GM18517 (cell line): ENCODE data around the gene SORCS2.

Experiments
- ATAC-seq: cut with Tn5 transposase; IDR thresholded peaks from one replicate; pipeline ENCODE4 v1.9.1; 2021; ENCODE audit warnings: mild to moderate bottlenecking, moderate library complexity; ENCODE audit not compliant: unreplicated experiment

SORCS2 gene

GRCh38 chr4:7217474-7218321 is 25.4 kb downstream of the SORCS2 start:
- ATAC-seq = no peak

GRCh38 chr4:7218686-7219085 is 26.3 kb downstream of the SORCS2 start:
- ATAC-seq = no peak

- ATAC-seq = no peak
These were observed 30.2 kb downstream of the SORCS2 start for GRCh38 chr4:7222521-7222920.

DNA sequence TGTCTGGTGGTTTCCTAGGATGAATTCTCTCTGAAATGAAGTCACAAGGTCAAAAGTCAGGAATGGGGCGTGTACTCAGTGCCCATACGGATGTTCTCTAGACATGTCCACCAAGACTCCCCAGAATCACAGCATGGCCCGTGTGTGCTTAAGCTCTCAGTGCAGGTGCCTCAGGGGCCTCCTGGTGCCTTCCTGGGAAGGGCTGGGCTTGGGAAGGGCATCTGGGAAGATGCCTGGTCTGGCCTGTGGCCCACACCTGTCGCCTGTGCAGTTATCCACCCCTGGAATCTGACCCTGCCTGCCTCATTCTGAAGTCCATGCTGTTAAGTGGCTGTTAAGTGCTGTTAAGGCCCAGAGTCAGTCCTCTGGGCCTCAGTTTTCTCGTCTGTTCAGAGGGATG is 31.2 kb downstream of the SORCS2 start:
- ATAC-seq = no peak

GRCh38 chr4:7224001-7224400 is 31.7 kb downstream of the SORCS2 start:
- no peak for ATAC-seq

DNA sequence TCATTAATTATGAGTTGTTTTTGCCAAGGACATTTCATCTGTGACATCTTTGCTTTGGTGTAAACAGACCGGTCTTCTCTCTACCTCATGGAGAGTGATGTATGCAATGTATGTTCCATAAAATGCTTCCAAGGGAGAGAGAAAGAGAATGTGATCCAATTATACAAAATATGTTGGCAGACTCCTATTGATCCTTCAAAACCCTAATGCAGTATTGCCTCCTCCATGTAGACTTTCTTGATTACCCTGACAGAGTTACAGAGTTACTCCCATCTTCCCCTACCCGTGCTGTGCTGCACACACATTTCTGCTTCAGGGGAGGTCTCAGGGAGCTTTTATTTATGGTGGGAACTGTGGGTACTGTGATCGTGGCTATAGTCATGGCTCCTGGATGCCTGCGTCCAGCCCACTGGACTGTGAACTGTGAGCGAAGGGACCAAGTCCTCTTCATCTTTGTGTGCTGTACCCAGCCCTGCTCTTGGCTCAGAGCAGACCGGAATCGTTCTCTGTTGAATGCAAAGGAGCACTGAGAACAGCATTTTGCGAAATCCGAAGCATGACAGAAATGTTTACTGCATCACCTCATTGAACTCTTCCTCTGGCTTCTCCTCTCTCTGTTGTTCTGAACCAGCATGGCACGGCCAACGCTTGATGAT is 32.7 kb downstream of the SORCS2 start:
- ATAC-seq = no peak

DNA sequence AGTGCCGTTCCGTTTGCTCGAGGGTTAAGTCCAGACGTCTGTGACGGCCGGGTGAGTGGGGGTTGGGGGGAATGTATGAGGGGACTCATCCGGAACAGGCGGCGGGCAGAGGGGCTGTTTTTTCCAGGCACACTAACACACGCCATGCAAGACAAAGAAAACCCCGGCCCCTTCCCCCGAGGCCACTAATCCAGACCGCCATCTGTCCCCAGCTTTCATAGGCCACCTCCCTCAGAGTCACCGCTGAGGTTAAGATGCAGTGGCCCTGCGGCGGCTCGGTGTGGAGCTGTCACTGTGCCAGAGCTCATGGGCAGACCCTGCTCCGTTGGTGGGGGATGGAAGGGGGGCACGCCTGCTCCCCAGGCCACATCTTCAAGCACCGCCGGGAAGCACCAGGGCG is 34.1 kb downstream of the SORCS2 start:
- no peak for ATAC-seq

- ATAC-seq = no peak
These were observed 34.7 kb downstream of the SORCS2 start for GRCh38 chr4:7227008-7227407.

- ATAC-seq = no peak
These were observed 36.4 kb downstream of the SORCS2 start for GRCh38 chr4:7228734-7229133.

GRCh38 chr4:7232061-7232650 is 39.8 kb downstream of the SORCS2 start:
- ATAC-seq = no peak

GRCh38 chr4:7233006-7233580 is 40.8 kb downstream of the SORCS2 start:
- no peak for ATAC-seq

DNA sequence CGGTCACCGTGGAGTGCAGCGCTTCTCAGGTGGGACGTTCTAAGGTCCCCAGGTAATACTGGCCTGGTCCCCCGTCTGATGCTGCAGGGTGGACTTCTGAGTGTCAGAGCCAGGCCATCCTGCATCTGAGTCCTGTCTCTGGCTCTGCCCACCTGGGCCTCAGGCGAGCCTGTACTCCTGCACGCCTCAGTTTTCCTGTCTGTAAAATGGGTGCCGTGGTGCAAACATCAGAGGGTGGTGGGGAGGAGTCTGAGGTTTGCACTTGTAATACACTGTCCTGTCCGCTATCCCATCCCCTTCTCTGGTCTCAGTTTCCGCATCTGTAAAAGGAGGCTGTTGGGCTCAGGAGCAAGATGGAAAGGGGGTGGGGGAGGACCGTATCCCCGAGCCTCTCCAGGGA is 41.3 kb downstream of the SORCS2 start:
- no peak for ATAC-seq

DNA sequence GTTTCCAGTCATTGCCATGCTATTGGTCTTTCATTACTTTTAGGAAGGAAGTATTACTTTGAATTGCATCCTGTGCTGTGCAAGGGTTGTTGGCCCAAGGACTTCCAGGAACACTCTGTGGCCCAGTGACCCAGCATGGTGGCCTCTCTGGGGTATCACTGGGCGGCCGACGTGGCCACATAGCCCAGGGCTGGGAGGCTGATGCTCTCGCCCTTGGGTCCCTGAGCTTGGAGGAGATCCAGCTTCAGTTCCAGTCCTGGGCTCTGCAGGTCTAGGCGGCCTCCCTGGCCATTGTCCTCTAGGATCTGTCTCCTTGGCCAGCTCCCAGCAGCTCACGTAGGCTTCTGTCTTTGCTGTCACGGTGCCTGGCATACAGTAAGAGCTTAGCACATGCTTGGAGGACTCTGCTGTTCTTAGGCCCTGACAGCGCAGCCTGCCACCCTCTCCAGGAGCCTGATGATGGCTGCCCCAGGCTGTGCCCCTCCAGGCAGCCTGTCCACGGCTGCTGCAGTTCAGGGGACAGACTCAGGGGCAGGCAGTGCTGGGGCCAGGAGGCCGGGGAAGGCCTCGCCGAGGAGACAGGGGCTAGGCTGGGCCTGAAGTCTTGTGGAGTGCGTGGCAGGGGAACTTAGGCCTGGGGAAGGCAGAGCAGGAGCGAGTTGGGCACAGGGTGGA is 42.2 kb downstream of the SORCS2 start:
- no peak for ATAC-seq

DNA sequence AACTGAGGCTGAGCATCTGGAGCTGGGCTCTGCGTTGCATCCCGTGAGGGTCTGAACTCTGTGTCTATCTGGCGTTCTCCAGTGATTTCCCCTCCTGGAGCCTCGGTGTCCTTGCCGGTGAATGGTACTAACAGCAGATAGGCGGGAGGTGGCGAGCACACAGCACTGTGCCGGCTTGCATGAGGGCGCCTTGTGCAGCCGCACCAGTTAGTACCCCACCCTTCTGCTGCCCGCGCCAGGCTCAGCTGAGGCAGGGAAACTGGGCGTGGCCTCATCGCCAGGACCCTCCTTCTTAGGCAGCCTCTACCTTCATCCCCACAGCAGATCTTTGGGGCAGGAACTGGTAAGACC is 42.7 kb downstream of the SORCS2 start:
- ATAC-seq = no peak

- ATAC-seq = no peak
These were observed 44.5 kb downstream of the SORCS2 start for GRCh38 chr4:7236847-7237246.

GRCh38 chr4:7237873-7238272 is 45.5 kb downstream of the SORCS2 start:
- ATAC-seq = no peak

DNA sequence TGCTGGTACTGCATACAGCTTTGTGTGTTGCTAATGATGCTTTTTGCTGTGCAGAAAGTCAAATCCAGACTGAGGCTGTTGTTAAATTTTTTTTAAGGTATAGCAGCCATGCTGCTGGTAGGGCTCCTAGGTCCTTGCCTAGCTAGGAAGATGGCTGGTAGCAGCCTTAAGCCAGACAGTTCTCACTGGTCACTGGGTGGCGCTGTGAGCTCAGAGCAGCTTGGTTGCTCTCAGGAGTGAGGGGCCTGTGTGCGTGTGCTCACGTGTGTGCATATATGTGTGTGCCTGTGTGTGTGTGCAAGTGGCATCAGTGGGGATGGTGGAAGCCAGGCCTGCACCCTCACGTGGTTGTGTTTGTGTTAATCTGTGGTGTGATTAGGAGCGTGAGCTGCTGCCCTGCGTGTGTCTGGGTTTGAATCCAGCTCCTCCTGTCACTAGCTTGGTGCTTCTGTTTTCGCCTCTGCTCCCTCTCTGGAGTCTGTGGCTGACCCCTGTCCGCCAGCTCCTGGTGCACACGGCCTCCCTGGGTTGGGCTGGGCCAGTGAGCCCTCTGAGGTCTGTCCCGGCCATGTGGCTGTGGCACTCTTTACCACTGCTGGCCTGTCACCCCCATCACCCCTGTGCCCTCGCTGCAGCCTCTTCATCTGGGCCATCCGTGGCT is 46.1 kb downstream of the SORCS2 start:
- no peak for ATAC-seq

GRCh38 chr4:7239101-7239820 is 46.9 kb downstream of the SORCS2 start:
- no peak for ATAC-seq

GRCh38 chr4:7239844-7240243 is 47.5 kb downstream of the SORCS2 start:
- ATAC-seq = no peak

- no peak for ATAC-seq
These were observed 48.0 kb downstream of the SORCS2 start for GRCh38 chr4:7240306-7240705.
